Liver (tissue), 3 donors: ENCODE measurements around the gene FBXW11.

Experiments
- CTCF ChIP-seq: fragments of 150-350 bp; IDR thresholded peaks from 2 replicates; pipeline ENCODE4 v1.5.1; 2017; ENCODE audit warnings: improper control_type of control experiment, low read depth, low read length; ENCODE audit not compliant: missing input control
- RAD21 ChIP-seq, 2 donors: IDR thresholded peaks; 2 replicates each; pipeline ENCODE4 v1.6.1; 2016; ENCODE audit warnings: antibody characterized with exemption in 2 of 2, mild to moderate bottlenecking in 2 of 2
- SP1 ChIP-seq: IDR thresholded peaks from 2 replicates; pipeline ENCODE4 v1.6.1; 2018; ENCODE audit warnings: antibody characterized with exemption, mild to moderate bottlenecking
- ZBTB33 ChIP-seq: IDR thresholded peaks from 2 replicates; pipeline ENCODE4 v1.6.1; 2016; ENCODE audit warnings: antibody characterized with exemption
- donor health status: healthy.
- donor health status: healthy.

- TF ChIP-seq RAD21 (IDR thresholded peaks at IDR 0.05) = no peak
- TF ChIP-seq SP1 = no peak
- no peak for TF ChIP-seq CTCF
- no peak for TF ChIP-seq ZBTB33
Observed at GRCh38 chr5:171855265-171855664, 151.2 kb downstream of the FBXW11 start.
